Measurements from ENCODE around the gene GABRG3.

The GABRG3 gene

GRCh38 chr15:27061739-27062138 is 90.8 kb downstream of the GABRG3 start:
- H3K27ac ChIP-seq: no peak overlapping the region
- H3K4me1 ChIP-seq (ENCODE audit: control insufficient read depth in 1 of 2, insufficient read depth in 1 of 2, low read depth in 1 of 2, low read length in 1 of 2): no peaks in the 10 kb centered on the region
- TF ChIP-seq CTCF (IDR thresholded peaks at IDR 0.05): no peak

GRCh38 chr15:27062951-27063350 is 92.0 kb downstream of the GABRG3 start:
- no peaks in the 10 kb centered on the region for H3K27me3 ChIP-seq
- no peaks in the 10 kb centered on the region for H3K4me1 ChIP-seq (ENCODE audit: control insufficient read depth in 1 of 2, insufficient read depth in 1 of 2, low read depth in 1 of 2, low read length in 1 of 2)
- no peak for TF ChIP-seq CTCF (IDR thresholded peaks at IDR 0.05)

More at GRCh38 chr15:27061739-27062138, 90.8 kb downstream of the GABRG3 start:
- Histone ChIP-seq H3K9me3 (no peaks in the 10 kb centered on the region), H3K27me3 (no peaks in the 10 kb centered on the region), H3K36me3 (no peaks in the 10 kb centered on the region), H3K4me3 (ENCODE audit: low read depth in 1 of 2, low read length in 1 of 2) (no peak overlapping the region)

GRCh38 chr15:27064080-27064479 is 93.1 kb downstream of the GABRG3 start:
- no peak overlapping the region for H3K27ac ChIP-seq
- H3K36me3 ChIP-seq: no peaks in the 10 kb centered on the region
- no peaks in the 10 kb centered on the region for H3K9me3 ChIP-seq
- no peaks in the 10 kb centered on the region for H3K4me1 ChIP-seq (ENCODE audit: control insufficient read depth in 1 of 2, insufficient read depth in 1 of 2, low read depth in 1 of 2, low read length in 1 of 2)
- H3K4me3 ChIP-seq (ENCODE audit: low read depth in 1 of 2, low read length in 1 of 2): no peak overlapping the region
- H3K27me3 ChIP-seq: no peaks in the 10 kb centered on the region
- no peak for TF ChIP-seq CTCF (IDR thresholded peaks at IDR 0.05)

More at GRCh38 chr15:27062951-27063350, 92.0 kb downstream of the GABRG3 start:
- H3K27ac ChIP-seq: no peak overlapping the region
- H3K36me3 ChIP-seq: no peaks in the 10 kb centered on the region
- H3K9me3 ChIP-seq: no peaks in the 10 kb centered on the region
- H3K4me3 ChIP-seq (ENCODE audit: low read depth in 1 of 2, low read length in 1 of 2): no peak overlapping the region

- Histone ChIP-seq H3K27me3 (no peaks in the 10 kb centered on the region), H3K4me3 (ENCODE audit: low read depth in 1 of 2, low read length in 1 of 2) (no peak overlapping the region), H3K27ac (no peak overlapping the region), H3K9me3 (no peaks in the 10 kb centered on the region), H3K36me3 (no peaks in the 10 kb centered on the region), H3K4me1 (ENCODE audit: control insufficient read depth in 1 of 2, insufficient read depth in 1 of 2, low read depth in 1 of 2, low read length in 1 of 2) (no peaks in the 10 kb centered on the region)
- TF ChIP-seq CTCF (IDR thresholded peaks at IDR 0.05): no peak
These were observed 94.2 kb downstream of the GABRG3 start for GRCh38 chr15:27065151-27065550.

- H3K27ac ChIP-seq: no peak overlapping the region
These were observed 94.8 kb downstream of the GABRG3 start for GRCh38 chr15:27065785-27066184.

More at GRCh38 chr15:27065785-27066184, 94.8 kb downstream of the GABRG3 start:
- Histone ChIP-seq H3K36me3 (no peaks in the 10 kb centered on the region), H3K27me3 (no peaks in the 10 kb centered on the region), H3K4me3 (ENCODE audit: low read depth in 1 of 2, low read length in 1 of 2) (no peak overlapping the region), H3K4me1 (ENCODE audit: control insufficient read depth in 1 of 2, insufficient read depth in 1 of 2, low read depth in 1 of 2, low read length in 1 of 2) (no peaks in the 10 kb centered on the region), H3K9me3 (no peaks in the 10 kb centered on the region)
- TF ChIP-seq CTCF (IDR thresholded peaks at IDR 0.05): no peak
